T-cell (primary cell): ENCODE data around the gene CYP46A1. TPM values are rescaled to one million over a fixed set of nuclear protein-coding genes. Genes with fewer than 3 reads are reported as not detected.

Source experiments
- ATAC-seq, 4 experiments: fragments of 200-7000 bp in 3 of 4; fragments of 150-1000 bp in 1 of 4; cut with Tn5 transposase; replicated peaks in 1 of 4; 1 replicate in 3 of 4; 2 replicates in 1 of 4; pipeline ENCODE4 v1.10.0; 2021; ENCODE audit warnings: moderate library complexity in 3 of 4, mild to moderate bottlenecking in 2 of 4, moderate number of reproducible peaks in 1 of 4
- CTCF ChIA-PET, 2 donors: fragments of 300-600 bp; sonication (Branson Sonifier 250); formaldehyde crosslinking; loops; one replicate each; lab custom pipeline; 2022; ENCODE audit warnings: antibody characterized with exemption in 2 of 2; lab: Charles Lee
- POLR2A ChIA-PET, 2 donors: fragments of 300-600 bp; sonication (Branson Sonifier 250); formaldehyde crosslinking; loops; one replicate each; lab custom pipeline; 2022; ENCODE audit warnings: antibody characterized with exemption in 2 of 2; lab: Charles Lee
- DNase-seq, 35 experiments: peaks; one replicate each; pipeline versions ENCODE4 v3.0.0 to v3.0.0-alpha.2; 2013 to 2023
- H3K27ac ChIP-seq: one replicate; pipeline ENCODE4 v1.5.1; 2013; ENCODE audit warnings: low read length
- H3K27me3 ChIP-seq, 2 experiments: replicated peaks in 1 of 2; 1 replicate in 1 of 2; 2 replicates in 1 of 2; pipeline versions ENCODE4 v1.6.1 to v1.7.0; 2013; ENCODE audit warnings: low read length in 1 of 2, mixed read lengths in 1 of 2; ENCODE audit not compliant: control insufficient read depth in 2 of 2, insufficient read depth in 2 of 2; ENCODE audit errors: extremely low read depth in 1 of 2
- H3K36me3 ChIP-seq, 2 donors: 1 replicate in 1 of 2; 2 replicates in 1 of 2; pipeline versions ENCODE4 v1.6.1 to v1.7.0; 2013; ENCODE audit warnings: low read length in 1 of 2; ENCODE audit not compliant: control insufficient read depth in 2 of 2, insufficient read depth in 1 of 2; ENCODE audit errors: extremely low read depth in 1 of 2
- H3K4me1 ChIP-seq, 2 experiments: 1 replicate in 1 of 2; 2 replicates in 1 of 2; pipeline versions ENCODE4 v1.6.1 to v1.7.0; 2013; ENCODE audit warnings: low read length in 2 of 2, mixed read lengths in 1 of 2; ENCODE audit not compliant: insufficient read depth in 2 of 2, control insufficient read depth in 1 of 2; ENCODE audit errors: extremely low read depth in 1 of 2
- H3K4me3 ChIP-seq, 2 donors: 1 replicate in 1 of 2; 2 replicates in 1 of 2; pipeline versions ENCODE4 v1.5.1 to v1.7.0; 2013; ENCODE audit warnings: mild to moderate bottlenecking in 2 of 2, low read length in 1 of 2, moderate library complexity in 1 of 2; ENCODE audit not compliant: control insufficient read depth in 1 of 2; ENCODE audit errors: extremely low read depth in 1 of 2
- H3K9me3 ChIP-seq: 2 replicates; pipeline ENCODE4 v1.7.0; 2013
- H3K27ac Mint-ChIP-seq, 2 donors: one replicate each; pipeline ENCODE4 v1.8.0; 2020 to 2021; ENCODE audit warnings: mild to moderate bottlenecking in 2 of 2, mixed read lengths in 2 of 2
- H3K27me3 Mint-ChIP-seq, 2 donors: one replicate each; pipeline ENCODE4 v1.8.0; 2021 to 2022; ENCODE audit warnings: mixed read lengths in 2 of 2
- H3K36me3 Mint-ChIP-seq: one replicate; pipeline ENCODE4 v1.8.0; 2021; ENCODE audit warnings: mixed read lengths
- H3K4me1 Mint-ChIP-seq, 3 donors: one replicate each; pipeline ENCODE4 v1.8.0; 2020 to 2022; ENCODE audit warnings: mixed read lengths in 3 of 3, mild to moderate bottlenecking in 1 of 3
- H3K4me3 Mint-ChIP-seq, 3 donors: one replicate each; pipeline ENCODE4 v1.8.0; 2020 to 2022; ENCODE audit warnings: mild to moderate bottlenecking in 3 of 3, mixed read lengths in 3 of 3, moderate library complexity in 3 of 3
- H3K9me3 Mint-ChIP-seq, 3 donors: one replicate each; pipeline ENCODE4 v1.8.0; 2020 to 2022; ENCODE audit warnings: mixed read lengths in 3 of 3
- WGBS: methylation state at CpG from one replicate; pipeline ENCODE4 v1.1.5; 2013; ENCODE audit warnings: missing lambda C conversion rate; ENCODE audit not compliant: insufficient coverage; 5-methylcytosine and 5-hydroxymethylcytosine counted together
- total RNA-seq, 35 experiments: library from RNA in 6 of 35; stranded (reverse) in 6 of 35; fragments of 120-200 nt in 1 of 35; gene quantifications; one replicate each; pipeline versions ENCODE4 v1.2.1 to v1.2.4 and lab custom pipeline; 2013 to 2026

CYP46A1 gene
- total RNA-seq, 5 donors from 2014 or later (not counting 1 experiment from before 2014, with no cell fraction given): 0.10 to 0.51 (median 0.39) TPM

DNA sequence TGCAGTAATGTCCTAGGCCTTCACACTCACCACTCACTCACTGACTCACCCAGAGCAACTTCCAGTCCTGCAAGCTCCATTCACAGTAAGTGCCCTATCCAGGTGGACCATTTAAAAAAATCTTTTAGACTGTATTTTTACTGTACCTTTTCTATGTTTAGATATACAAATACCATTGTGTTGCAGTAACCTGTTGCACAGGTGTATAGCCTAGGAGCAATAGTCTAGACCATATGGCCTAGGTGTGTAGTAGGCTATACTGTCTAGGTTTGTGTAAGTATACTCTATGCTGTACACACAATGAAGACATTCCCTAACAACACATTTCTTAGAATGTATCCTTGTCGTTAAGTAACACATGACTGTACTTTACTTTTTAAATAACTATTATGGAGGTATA lies 17.2 kb downstream of the CYP46A1 start:
- Histone ChIP-seq H3K4me1 (peaks cover 0 to 9% of the 10 kb centered on the region in 2 experiments), H3K4me3 (no peak overlapping the region), H3K36me3 (no peaks in the 10 kb centered on the region), H3K27me3 (peaks cover 0 to 30% of the 10 kb centered on the region in 2 experiments), H3K27ac (no peak overlapping the region), H3K9me3 (no peaks in the 10 kb centered on the region)
- ATAC-seq (no peak), DNase-seq (no peak)
- CTCF ChIA-PET: no interaction called here
- peaks cover 0 to 11% (median 4%) of the 10 kb centered on the region in 3 donors for H3K4me1 Mint-ChIP-seq
- no peak overlapping the region for H3K27ac Mint-ChIP-seq
- peaks cover 9 to 23% (median 10%) of the 10 kb centered on the region in 3 donors for H3K9me3 Mint-ChIP-seq
- WGBS: no CpG with 5 or more reads among the region's 1 CpG
- POLR2A ChIA-PET: interaction anchor here in 1 of 2 donors (0.6 kb wide), 1 partner anchor 13 kb away, joined by 5 read pairs; no protein-coding TSS in a partner anchor
- no peak overlapping the region for H3K4me3 Mint-ChIP-seq
- H3K27me3 Mint-ChIP-seq: peaks cover 16% of the 10 kb centered on the region in 2 donors
- H3K36me3 Mint-ChIP-seq: peaks cover 21% of the 10 kb centered on the region

DNA sequence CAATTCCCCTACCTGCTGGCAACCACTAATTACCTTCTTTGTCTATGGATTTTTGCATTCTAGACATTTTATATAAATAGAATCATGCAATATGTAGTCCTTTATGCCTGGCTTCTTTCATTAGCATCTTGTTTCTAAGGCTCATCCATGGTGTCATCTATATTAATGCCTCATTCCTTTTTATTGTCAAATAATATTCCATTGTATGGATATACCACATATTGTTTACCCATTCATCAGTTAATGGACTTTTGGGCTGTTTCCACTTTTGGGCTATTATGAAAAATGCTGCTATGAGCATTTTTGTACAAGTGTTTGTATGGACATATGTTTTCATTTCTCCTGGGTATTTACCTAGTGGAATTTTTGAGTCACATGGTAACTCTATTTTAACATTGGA lies 18.0 kb downstream of the CYP46A1 start:
- peaks cover 15 to 17% of the 10 kb centered on the region in 2 donors for H3K27me3 Mint-ChIP-seq
- H3K36me3 Mint-ChIP-seq: peaks cover 21% of the 10 kb centered on the region
- POLR2A ChIA-PET: interaction anchor here in 1 of 2 donors (0.6 kb wide), 1 partner anchor 14 kb away, joined by 5 read pairs; no protein-coding TSS in a partner anchor

DNA sequence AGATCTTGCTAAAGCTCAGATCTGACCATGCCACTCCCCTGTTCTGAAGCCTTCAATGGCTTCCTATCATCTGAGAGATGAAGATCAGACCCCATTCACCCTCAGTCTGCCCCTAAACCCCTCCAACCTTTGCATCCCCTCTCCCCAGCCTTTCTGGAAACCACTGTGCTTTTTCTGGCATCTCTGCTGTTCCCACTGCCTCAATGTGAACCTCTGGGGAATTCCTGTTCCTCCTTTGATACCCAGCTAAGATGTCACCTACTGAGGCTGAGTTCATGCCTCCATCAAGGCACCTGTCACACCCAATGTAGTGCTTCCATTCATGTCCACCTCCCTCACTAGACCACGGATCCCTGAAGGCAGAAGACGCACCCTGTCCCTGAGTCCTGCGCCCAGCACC lies 19.3 kb downstream of the CYP46A1 start:
- H3K36me3 Mint-ChIP-seq: peaks cover 21% of the 10 kb centered on the region

More for the DNA sequence above, 18.0 kb downstream of the CYP46A1 start:
- CTCF ChIA-PET: no interaction called here
- Histone ChIP-seq H3K4me1 (peaks cover 0 to 9% of the 10 kb centered on the region in 2 experiments), H3K9me3 (no peaks in the 10 kb centered on the region), H3K36me3 (no peaks in the 10 kb centered on the region), H3K27me3 (peaks cover 0 to 38% of the 10 kb centered on the region in 2 experiments), H3K4me3 (no peak overlapping the region), H3K27ac (no peak overlapping the region)
- no peak overlapping the region for H3K4me3 Mint-ChIP-seq
- DNase-seq (no peak), ATAC-seq (no peak)
- H3K9me3 Mint-ChIP-seq: peaks cover 9 to 23% (median 10%) of the 10 kb centered on the region in 3 donors
- peaks cover 0 to 11% (median 4%) of the 10 kb centered on the region in 3 donors for H3K4me1 Mint-ChIP-seq
- no peak overlapping the region for H3K27ac Mint-ChIP-seq

DNA sequence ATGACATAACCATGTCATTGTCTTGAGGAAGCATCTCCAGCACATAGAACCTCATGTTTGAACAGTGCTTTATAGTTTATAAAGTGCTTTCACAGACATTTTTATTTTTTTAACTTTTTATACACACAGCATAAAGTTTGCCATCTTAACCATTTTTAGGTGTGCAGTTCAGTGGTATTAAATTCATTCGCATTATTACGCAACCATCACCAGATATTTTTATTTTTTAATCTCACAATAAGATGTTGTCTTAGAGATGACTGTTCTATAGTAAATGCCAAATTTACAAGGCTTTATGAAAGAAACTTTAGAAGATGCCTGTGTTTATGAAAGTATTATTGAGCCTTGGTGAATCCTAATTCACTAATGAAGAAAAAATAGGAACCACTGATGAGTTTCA lies 19.9 kb downstream of the CYP46A1 start:
- Histone ChIP-seq H3K27me3 (peaks cover 0 to 40% of the 10 kb centered on the region in 2 experiments), H3K27ac (no peak overlapping the region), H3K9me3 (no peaks in the 10 kb centered on the region), H3K4me1 (peaks cover 0 to 4% of the 10 kb centered on the region in 2 experiments), H3K36me3 (no peaks in the 10 kb centered on the region), H3K4me3 (no peak overlapping the region)
- POLR2A ChIA-PET: no interaction called here
- CTCF ChIA-PET: no interaction called here
- no peak overlapping the region for H3K4me3 Mint-ChIP-seq
- no CpG with 5 or more reads among the region's 2 CpGs for WGBS
- ATAC-seq (no peak), DNase-seq (no peak)
- H3K9me3 Mint-ChIP-seq: peaks cover 9 to 23% (median 10%) of the 10 kb centered on the region in 3 donors
- H3K27ac Mint-ChIP-seq: no peak overlapping the region
- peaks cover 7 to 23% of the 10 kb centered on the region in 2 donors for H3K27me3 Mint-ChIP-seq
- H3K4me1 Mint-ChIP-seq: peaks cover 0 to 4% (median 2%) of the 10 kb centered on the region in 3 donors
- H3K36me3 Mint-ChIP-seq: peaks cover 21% of the 10 kb centered on the region

More for the DNA sequence above, 19.3 kb downstream of the CYP46A1 start:
- peaks cover 0 to 39% of the 10 kb centered on the region in 2 experiments for H3K27me3 ChIP-seq
- no CpG with 5 or more reads among the region's 3 CpGs for WGBS
- H3K4me1 ChIP-seq: peaks cover 0 to 9% of the 10 kb centered on the region in 2 experiments
- CTCF ChIA-PET: no interaction called here
- POLR2A ChIA-PET: no interaction called here
- H3K4me3 Mint-ChIP-seq: no peak overlapping the region
- H3K27ac ChIP-seq: no peak overlapping the region
- ATAC-seq (no peak), DNase-seq (peak in 1 of 35 experiments; percentile 9)
- no peaks in the 10 kb centered on the region for H3K9me3 ChIP-seq
- H3K4me1 Mint-ChIP-seq: peaks cover 0 to 11% (median 4%) of the 10 kb centered on the region in 3 donors
- no peak overlapping the region for H3K4me3 ChIP-seq
- no peak overlapping the region for H3K27ac Mint-ChIP-seq
- peaks cover 8 to 19% of the 10 kb centered on the region in 2 donors for H3K27me3 Mint-ChIP-seq
- H3K36me3 ChIP-seq: no peaks in the 10 kb centered on the region
- peaks cover 9 to 23% (median 10%) of the 10 kb centered on the region in 3 donors for H3K9me3 Mint-ChIP-seq

DNA sequence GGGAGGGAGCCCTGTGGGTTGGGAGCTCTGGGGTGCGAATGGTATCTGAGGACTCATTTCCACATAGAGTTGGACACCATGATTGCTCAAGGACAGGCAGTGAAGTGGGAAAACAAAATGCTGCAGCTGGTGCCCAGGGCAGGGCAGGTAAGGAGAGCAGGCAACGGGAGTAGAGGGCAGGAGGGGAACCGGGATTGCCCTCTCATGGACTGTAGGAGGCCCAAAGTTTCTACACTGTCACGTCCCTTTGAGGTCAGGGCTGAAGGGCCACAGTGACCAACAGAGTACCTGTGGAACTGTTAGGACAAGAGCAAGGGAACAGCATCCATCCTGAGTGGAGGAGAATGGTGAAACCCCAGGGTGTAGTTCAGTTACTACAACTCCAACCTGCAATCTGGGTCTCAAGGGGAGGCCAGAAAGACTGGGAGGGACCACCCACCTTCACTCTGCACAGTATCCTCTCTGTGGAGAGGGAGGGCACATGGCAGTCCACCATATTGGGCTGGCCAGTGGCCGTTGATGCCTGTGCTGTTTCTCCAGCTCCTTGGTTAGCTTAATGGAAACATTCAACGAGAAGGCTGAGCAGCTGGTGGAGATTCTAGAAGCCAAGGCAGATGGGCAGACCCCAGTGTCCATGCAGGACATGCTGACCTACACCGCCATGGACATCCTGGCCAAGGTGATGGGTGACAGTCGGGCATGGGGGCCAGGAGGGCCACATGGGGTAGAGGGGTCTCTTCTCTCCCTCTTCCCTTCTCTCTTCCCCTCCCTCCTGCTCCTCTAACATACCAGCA lies 22.2 kb downstream of the CYP46A1 start:
- H3K9me3 ChIP-seq: no peaks in the 10 kb centered on the region
- DNase-seq: peak in 1 of 35 experiments; percentile 22
- H3K27me3 Mint-ChIP-seq: peaks cover 7 to 18% of the 10 kb centered on the region in 2 donors
- no peak overlapping the region for H3K27ac ChIP-seq
- WGBS: 56% methylated on average over 6 of the region's 8 CpGs
- CTCF ChIA-PET: interaction anchor here in 1 of 2 donors (0.6 kb wide), 1 partner anchor 68 kb away, joined by 3 read pairs; no protein-coding TSS in a partner anchor
- H3K36me3 ChIP-seq: no peaks in the 10 kb centered on the region
- no peak overlapping the region for H3K4me3 Mint-ChIP-seq
- H3K4me1 Mint-ChIP-seq: no peaks in the 10 kb centered on the region
- no peaks in the 10 kb centered on the region for H3K4me1 ChIP-seq
- H3K36me3 Mint-ChIP-seq: peaks cover 21% of the 10 kb centered on the region
- no peak for ATAC-seq
- no peak overlapping the region for H3K27ac Mint-ChIP-seq
- peaks cover 0 to 35% of the 10 kb centered on the region in 2 experiments for H3K27me3 ChIP-seq
- no peak overlapping the region for H3K4me3 ChIP-seq
- peaks cover 9 to 23% (median 10%) of the 10 kb centered on the region in 3 donors for H3K9me3 Mint-ChIP-seq
- POLR2A ChIA-PET: no interaction called here

DNA sequence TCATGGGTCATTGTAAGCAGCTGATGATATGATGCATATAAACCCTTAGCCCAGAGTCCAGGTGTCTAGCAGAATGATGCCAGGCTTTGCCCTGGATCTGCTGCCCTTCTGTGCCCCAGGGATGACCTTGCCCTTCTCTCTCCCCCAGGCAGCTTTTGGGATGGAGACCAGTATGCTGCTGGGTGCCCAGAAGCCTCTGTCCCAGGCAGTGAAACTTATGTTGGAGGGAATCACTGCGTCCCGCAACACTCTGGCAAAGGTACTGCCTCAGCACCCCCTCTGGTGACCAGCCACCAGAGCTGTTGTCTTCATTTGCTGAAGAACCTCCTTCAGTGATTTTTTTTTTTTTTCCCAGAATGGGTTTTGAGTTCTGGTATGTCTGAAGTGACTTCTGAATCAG lies 23.3 kb downstream of the CYP46A1 start:
- H3K4me1 ChIP-seq: no peaks in the 10 kb centered on the region
- no peak overlapping the region for H3K4me3 Mint-ChIP-seq
- H3K27me3 Mint-ChIP-seq: peaks cover 7 to 21% of the 10 kb centered on the region in 2 donors
- no CpG with 5 or more reads among the region's 2 CpGs for WGBS
- peak in 1 of 35 experiments; percentile 18 for DNase-seq
- peaks cover 9 to 20% (median 10%) of the 10 kb centered on the region in 3 donors for H3K9me3 Mint-ChIP-seq
- H3K36me3 ChIP-seq: no peaks in the 10 kb centered on the region
- ChIA-PET POLR2A (no interaction called here), CTCF (no interaction called here)
- ATAC-seq: no peak
- H3K27me3 ChIP-seq: peaks cover 0 to 35% of the 10 kb centered on the region in 2 experiments
- no peak overlapping the region for H3K4me3 ChIP-seq
- no peaks in the 10 kb centered on the region for H3K4me1 Mint-ChIP-seq
- no peak overlapping the region for H3K27ac Mint-ChIP-seq
- H3K36me3 Mint-ChIP-seq: peaks cover 18% of the 10 kb centered on the region
- no peaks in the 10 kb centered on the region for H3K9me3 ChIP-seq
- no peak overlapping the region for H3K27ac ChIP-seq
